HG02852 (cell line): ENCODE results near the gene ARFGAP1.

Experiments used
- ATAC-seq: cut with Tn5 transposase; IDR thresholded peaks from one replicate; pipeline ENCODE4 v1.9.1; 2021; ENCODE audit warnings: mild to moderate bottlenecking, moderate library complexity; ENCODE audit not compliant: unreplicated experiment

The ARFGAP1 gene

GRCh38 chr20:63317601-63318291 is 45.1 kb downstream of the ARFGAP1 start:
- no peak for ATAC-seq

- no peak for ATAC-seq
Measured at GRCh38 chr20:63318391-63319163, 46.0 kb downstream of the ARFGAP1 start.

GRCh38 chr20:63319164-63320040 is 46.8 kb downstream of the ARFGAP1 start:
- ATAC-seq = no peak

- ATAC-seq = no peak
Measured at GRCh38 chr20:63320041-63320511, 47.5 kb downstream of the ARFGAP1 start.

GRCh38 chr20:63320616-63321147 is 48.1 kb downstream of the ARFGAP1 start:
- ATAC-seq = no peak

GRCh38 chr20:63321148-63321831 is 48.7 kb downstream of the ARFGAP1 start:
- no peak for ATAC-seq

GRCh38 chr20:63322146-63322932 is 49.7 kb downstream of the ARFGAP1 start:
- no peak for ATAC-seq

- no peak for ATAC-seq
Measured at GRCh38 chr20:63322933-63323273, 50.3 kb downstream of the ARFGAP1 start.

- ATAC-seq = no peak
Measured at GRCh38 chr20:63323357-63323981, 50.9 kb downstream of the ARFGAP1 start.

GRCh38 chr20:63325021-63325471 is 52.4 kb downstream of the ARFGAP1 start:
- ATAC-seq = no peak

- ATAC-seq = no peak
Measured at GRCh38 chr20:63325554-63326313, 53.1 kb downstream of the ARFGAP1 start.

- no peak for ATAC-seq
Measured at GRCh38 chr20:63326314-63327230, 54.0 kb downstream of the ARFGAP1 start.

GRCh38 chr20:63327231-63327745 is 54.7 kb downstream of the ARFGAP1 start:
- ATAC-seq = no peak

- ATAC-seq = no peak
Measured at GRCh38 chr20:63328026-63328700, 55.5 kb downstream of the ARFGAP1 start.

GRCh38 chr20:63328718-63329275 is 56.2 kb downstream of the ARFGAP1 start:
- no peak for ATAC-seq

GRCh38 chr20:63329331-63330083 is 56.9 kb downstream of the ARFGAP1 start:
- no peak for ATAC-seq
